GM23248 (cell line): ENCODE data around the gene CROCC. TPM values are rescaled to one million over a fixed set of nuclear protein-coding genes. Genes with fewer than 3 reads are reported as not detected.
"Not testable (repeated sequence)": the region's sequence is repeated elsewhere in the genome, so short reads cannot be mapped to it uniquely, and the experiment has no call there.

ENCODE experiments used
- DNase-seq: peaks from one replicate; pipeline ENCODE4 v3.0.0-alpha.2; 2015
- H2AFZ ChIP-seq: fragments of 200-600 bp; sonication (generic); 2 replicates; pipeline ENCODE4 v1.6.1; 2016; ENCODE audit warnings: antibody characterized with exemption
- H3F3A ChIP-seq: fragments of 200-600 bp; sonication (generic); 2 replicates; pipeline ENCODE4 v1.6.1; 2016; ENCODE audit warnings: mild to moderate bottlenecking, antibody characterized with exemption, mixed run types; ENCODE audit not compliant: insufficient read depth
- H3K27ac ChIP-seq: fragments of 200-600 bp; sonication (generic); 2 replicates; pipeline ENCODE4 v1.5.1; 2016; ENCODE audit warnings: mild to moderate bottlenecking
- H3K27me3 ChIP-seq: fragments of 200-600 bp; sonication (generic); replicated peaks from 2 replicates; pipeline ENCODE4 v1.6.1; 2016; ENCODE audit warnings: mild to moderate bottlenecking; ENCODE audit not compliant: insufficient read depth
- H3K36me3 ChIP-seq: fragments of 200-600 bp; sonication (generic); 2 replicates; pipeline ENCODE4 v1.6.1; 2016; ENCODE audit warnings: low read depth, mild to moderate bottlenecking
- H3K4me1 ChIP-seq: fragments of 200-600 bp; sonication (generic); 2 replicates; pipeline ENCODE4 v1.6.1; 2016; ENCODE audit warnings: mild to moderate bottlenecking; ENCODE audit not compliant: insufficient read depth
- H3K4me2 ChIP-seq: fragments of 200-600 bp; sonication (generic); one replicate; pipeline ENCODE4 v1.6.1; 2016; ENCODE audit warnings: mild to moderate bottlenecking; ENCODE audit not compliant: unreplicated experiment
- H3K4me3 ChIP-seq: fragments of 200-600 bp; sonication (generic); 2 replicates; pipeline ENCODE4 v1.5.1; 2016; ENCODE audit warnings: mild to moderate bottlenecking
- H3K79me2 ChIP-seq: fragments of 200-600 bp; sonication (generic); 2 replicates; pipeline ENCODE4 v1.6.1; 2016; ENCODE audit warnings: mild to moderate bottlenecking; ENCODE audit not compliant: insufficient read depth
- H3K9ac ChIP-seq: fragments of 200-600 bp; sonication (generic); 2 replicates; pipeline ENCODE4 v1.6.1; 2016; ENCODE audit warnings: mild to moderate bottlenecking
- H3K9me2 ChIP-seq: fragments of 200-600 bp; sonication (generic); 2 replicates; pipeline ENCODE4 v1.6.1; 2016; ENCODE audit warnings: mixed run types, mild to moderate bottlenecking, moderate library complexity; ENCODE audit not compliant: insufficient read depth
- H3K9me3 ChIP-seq: fragments of 200-600 bp; sonication (generic); one replicate; pipeline ENCODE4 v1.6.1; 2017; ENCODE audit warnings: low read depth
- H4K20me1 ChIP-seq: fragments of 200-600 bp; sonication (generic); 2 replicates; pipeline ENCODE4 v1.6.0; 2016; ENCODE audit not compliant: insufficient read depth
- EZH2 ChIP-seq: fragments of 200-600 bp; sonication (generic); IDR thresholded peaks from 2 replicates; pipeline ENCODE4 v1.6.1; 2018; ENCODE audit warnings: antibody characterized with exemption, mild to moderate bottlenecking; ENCODE audit not compliant: insufficient read depth, poor library complexity, severe bottlenecking
- EZH2phosphoT487 ChIP-seq: fragments of 200-600 bp; sonication (generic); IDR thresholded peaks from 2 replicates; pipeline ENCODE4 v1.6.1; 2018; ENCODE audit warnings: antibody characterized with exemption, moderate library complexity, mild to moderate bottlenecking, low read depth; ENCODE audit not compliant: insufficient read depth
- WGBS, 2 experiments: methylation state at CpG; one replicate each; pipeline ENCODE4 v1.1.6; 2015 to 2017; ENCODE audit warnings: low lambda C conversion rate in 2 of 2, low coverage in 1 of 2; ENCODE audit errors: missing lambda C conversion rate in 2 of 2; 5-methylcytosine and 5-hydroxymethylcytosine counted together
- in situ Hi-C: fragments of 300-500 bp; cut with MboI; formaldehyde crosslinking; loops from 2 replicates; pipeline ENCODE4 v1.15.0; 2020
- polyA plus RNA-seq: library from polyadenylated mRNA; unstranded; fragments of >200 nt; fragmentation: Nextera tagmentation; extraction: Ambion mirVana; gene quantifications from 2 replicates; pipeline ENCODE4 v1.2.1, GENCODE V29; 2016
- total RNA-seq: library from RNA; depleted of rRNA; stranded (reverse); fragments of >200 nt; shearing (Covaris generic); gene quantifications from 2 replicates; pipeline ENCODE4 v1.2.3, GENCODE V29; 2014

Gene CROCC
- total and polyA plus RNA-seq, 2 experiments from 2014 or later: 5.2 to 17.6 TPM

GRCh38 chr1:16898298-16898697, 23.4 kb upstream of the CROCC start:
- H3K4me2 ChIP-seq, DNase-seq, H3K9me2 ChIP-seq, H4K20me1 ChIP-seq, H3K4me3 ChIP-seq, H3K79me2 ChIP-seq, H3K36me3 ChIP-seq, H3K9ac ChIP-seq, in situ Hi-C loops, H3K27me3 ChIP-seq, H3K9me3 ChIP-seq, H3K4me1 ChIP-seq, H2AFZ ChIP-seq, H3K27ac ChIP-seq: not testable (repeated sequence)
- peaks cover 31% of the 10 kb centered on the region for H3F3A ChIP-seq

GRCh38 chr1:16899020-16899419, 22.7 kb upstream of the CROCC start:
- Histone ChIP-seq H3F3A (peaks cover 36% of the 10 kb centered on the region), H3K4me1 (peaks cover 12% of the 10 kb centered on the region)
- in situ Hi-C loops, H3K4me2 ChIP-seq, H3K27ac ChIP-seq, H3K9me3 ChIP-seq, H2AFZ ChIP-seq, H3K27me3 ChIP-seq, H3K36me3 ChIP-seq, H3K4me3 ChIP-seq, DNase-seq, H3K9me2 ChIP-seq, H4K20me1 ChIP-seq, H3K79me2 ChIP-seq, H3K9ac ChIP-seq: not testable (repeated sequence)
- WGBS, 2 experiments: 81 to 83% methylated on average over 2 of the region's 2 CpGs

- DNase-seq: no peak
Observed at GRCh38 chr1:16900751-16901150, 21.0 kb upstream of the CROCC start.

GRCh38 chr1:16901371-16901770, 20.4 kb upstream of the CROCC start:
- WGBS, 2 experiments: 44 to 61% methylated on average over 2 of the region's 2 CpGs
- H3K79me2 ChIP-seq, in situ Hi-C loops, H3K27ac ChIP-seq, H3K9ac ChIP-seq, H3K9me2 ChIP-seq, H3K4me2 ChIP-seq, H3K4me3 ChIP-seq, H4K20me1 ChIP-seq, H3K27me3 ChIP-seq, H3K36me3 ChIP-seq, H3K9me3 ChIP-seq, DNase-seq, H2AFZ ChIP-seq: not testable (repeated sequence)
- H3K4me1 ChIP-seq: peaks cover 27% of the 10 kb centered on the region
- peaks cover 54% of the 10 kb centered on the region for H3F3A ChIP-seq

More at GRCh38 chr1:16900751-16901150, 21.0 kb upstream of the CROCC start:
- Histone ChIP-seq H3F3A (peaks cover 48% of the 10 kb centered on the region), H3K4me2 (no peak overlapping the region), H3K36me3 (no peaks in the 10 kb centered on the region), H3K4me1 (peaks cover 21% of the 10 kb centered on the region), H2AFZ (no peak overlapping the region), H3K27ac (no peak overlapping the region), H3K79me2 (no peaks in the 10 kb centered on the region), H4K20me1 (no peaks in the 10 kb centered on the region), H3K9me2 (no peaks in the 10 kb centered on the region), H3K27me3 (no peaks in the 10 kb centered on the region), H3K9me3 (no peaks in the 10 kb centered on the region), H3K9ac (no peak overlapping the region), H3K4me3 (no peak overlapping the region)
- WGBS, 2 experiments: 35 to 48% methylated on average over 2 of the region's 2 CpGs
- TF ChIP-seq EZH2phosphoT487 (no peak), EZH2 (no peak)
- in situ Hi-C loops: no loop called here

GRCh38 chr1:16903054-16903453, 18.7 kb upstream of the CROCC start:
- H3K27ac ChIP-seq: peak overlapping the region; percentile 94
- peak overlapping the region; percentile 92 for H2AFZ ChIP-seq
- WGBS, 2 experiments: 11 to 15% methylated on average over 2 of the region's 2 CpGs

More at GRCh38 chr1:16903054-16903453, 18.7 kb upstream of the CROCC start:
- TF ChIP-seq EZH2 (no peak), EZH2phosphoT487 (no peak)
- no peaks in the 10 kb centered on the region for H4K20me1 ChIP-seq
- peaks cover 30% of the 10 kb centered on the region for H3K4me1 ChIP-seq
- peak overlapping the region; percentile 95 for H3K4me2 ChIP-seq
- peaks cover 51% of the 10 kb centered on the region for H3F3A ChIP-seq
- no peaks in the 10 kb centered on the region for H3K27me3 ChIP-seq
- H3K9ac ChIP-seq: peak overlapping the region; percentile 87
- no peaks in the 10 kb centered on the region for H3K9me3 ChIP-seq
- peak overlapping the region; percentile 78 for H3K4me3 ChIP-seq
- peak; percentile 94 for DNase-seq
- H3K36me3 ChIP-seq: no peaks in the 10 kb centered on the region
- in situ Hi-C loops: no loop called here
- no peaks in the 10 kb centered on the region for H3K79me2 ChIP-seq
- H3K9me2 ChIP-seq: no peaks in the 10 kb centered on the region
